IMR-90 (cell line): ENCODE measurements around the gene CHMP4A. TPM values are rescaled to one million over a fixed set of nuclear protein-coding genes. Genes with fewer than 3 reads are reported as not detected.

Experiments used
- ATAC-seq: fragments of 200-7000 bp; cut with Tn5 transposase; 2 replicates; pipeline ENCODE4 v1.9.1; 2020; ENCODE audit warnings: low read depth, mild to moderate bottlenecking, moderate library complexity
- BruUV-seq: library from RNA; stranded (reverse); fragments of 400-500 nt; replicated peaks from 2 replicates; lab custom pipeline; 2021; lab: Mats Ljungman, UMichigan
- CTCF ChIA-PET: fragments of 300-600 bp; formaldehyde crosslinking; extraction: SDS; loops from one replicate; lab custom pipeline; 2021; ENCODE audit warnings: antibody characterized with exemption; lab: Yijun Ruan, JAX
- POLR2A ChIA-PET: fragments of 300-600 bp; sonication (Branson Sonifier 250); formaldehyde crosslinking; loops from one replicate; lab custom pipeline; 2022; ENCODE audit warnings: antibody characterized with exemption; ENCODE audit not compliant: unreplicated experiment; lab: Charles Lee
- DNase-seq: peaks from one replicate; pipeline ENCODE4 v3.0.0; 2013
- H2AFZ ChIP-seq: replicated peaks from 2 replicates; pipeline ENCODE3; 2013; ENCODE audit warnings: low read length, mild to moderate bottlenecking; ENCODE audit not compliant: poor library complexity
- H2AK5ac ChIP-seq: 2 replicates; pipeline ENCODE4 v1.6.1; 2013; ENCODE audit warnings: low read depth, low read length, inconsistent platforms
- H2AK9ac ChIP-seq: replicated peaks from 2 replicates; pipeline ENCODE3; 2013; ENCODE audit warnings: mild to moderate bottlenecking, low read depth, low read length, moderate library complexity; ENCODE audit not compliant: poor library complexity
- H2BK120ac ChIP-seq: 2 replicates; pipeline ENCODE4 v1.6.1; 2013; ENCODE audit warnings: low read depth, low read length, inconsistent platforms
- H2BK15ac ChIP-seq: 3 replicates; pipeline ENCODE4 v1.6.1; 2013; ENCODE audit warnings: low read depth, low read length, inconsistent platforms
- H2BK20ac ChIP-seq: 2 replicates; pipeline ENCODE4 v1.6.1; 2013; ENCODE audit warnings: low read depth, mild to moderate bottlenecking, inconsistent platforms, low read length, moderate library complexity
- H2BK5ac ChIP-seq: 2 replicates; pipeline ENCODE4 v1.6.1; 2013; ENCODE audit warnings: mild to moderate bottlenecking, low read depth, low read length, inconsistent platforms; ENCODE audit not compliant: poor library complexity, severe bottlenecking
- H3K14ac ChIP-seq: replicated peaks from 2 replicates; pipeline ENCODE4 v1.6.1; 2013; ENCODE audit warnings: low read depth, low read length, inconsistent platforms
- H3K18ac ChIP-seq: 2 replicates; pipeline ENCODE4 v1.6.1; 2013; ENCODE audit warnings: low read depth, low read length, control low read depth
- H3K23ac ChIP-seq: 2 replicates; pipeline ENCODE4 v1.6.1; 2013; ENCODE audit warnings: low read depth, low read length, inconsistent platforms
- H3K27ac ChIP-seq: 2 replicates; pipeline ENCODE4 v1.5.1; 2013; ENCODE audit warnings: mild to moderate bottlenecking, control low read depth, low read length; ENCODE audit not compliant: insufficient read depth
- H3K27me3 ChIP-seq: 2 replicates; pipeline ENCODE4 v1.6.1; 2013; ENCODE audit warnings: low read length; ENCODE audit not compliant: control insufficient read depth, insufficient read depth
- H3K36me3 ChIP-seq: 2 replicates; pipeline ENCODE4 v1.6.1; 2013; ENCODE audit warnings: low read length, mixed read lengths; ENCODE audit not compliant: control insufficient read depth, insufficient read depth
- H3K4ac ChIP-seq: 2 replicates; pipeline ENCODE4 v1.6.1; 2013; ENCODE audit warnings: low read depth, low read length, inconsistent platforms
- H3K4me1 ChIP-seq: 2 replicates; pipeline ENCODE4 v1.6.1; 2013; ENCODE audit warnings: low read length, mixed read lengths; ENCODE audit not compliant: control insufficient read depth, insufficient read depth
- H3K4me2 ChIP-seq: 2 replicates; pipeline ENCODE4 v1.6.1; 2013; ENCODE audit warnings: low read depth, mild to moderate bottlenecking, control low read depth, low read length, moderate library complexity
- H3K4me3 ChIP-seq: 2 replicates; pipeline ENCODE4 v1.5.1; 2013; ENCODE audit warnings: low read depth, mild to moderate bottlenecking, control low read depth, low read length, moderate library complexity; ENCODE audit not compliant: insufficient read depth
- H3K56ac ChIP-seq: 2 replicates; pipeline ENCODE4 v1.6.1; 2013; ENCODE audit warnings: low read length, inconsistent platforms; ENCODE audit not compliant: insufficient read depth; ENCODE audit errors: extremely low read depth
- H3K79me1 ChIP-seq, 2 experiments: 2 replicates each; pipeline ENCODE4 v1.6.1; 2013; ENCODE audit warnings: low read length in 2 of 2, inconsistent platforms in 1 of 2, low read depth in 1 of 2
- H3K9ac ChIP-seq: 2 replicates; pipeline ENCODE4 v1.6.1; 2013; ENCODE audit warnings: low read depth, low read length, control low read depth
- H3K9me1 ChIP-seq: 2 replicates; pipeline ENCODE4 v1.6.1; 2013; ENCODE audit warnings: low read length, inconsistent platforms; ENCODE audit not compliant: insufficient read depth
- H3K9me3 ChIP-seq: 2 replicates; pipeline ENCODE4 v1.6.1; 2013; ENCODE audit warnings: low read length; ENCODE audit not compliant: control insufficient read depth, insufficient read depth
- H4K20me1 ChIP-seq: 2 replicates; pipeline ENCODE4 v1.6.1; 2013; ENCODE audit warnings: low read length, inconsistent platforms; ENCODE audit not compliant: insufficient read depth
- H4K5ac ChIP-seq: 2 replicates; pipeline ENCODE4 v1.6.1; 2013; ENCODE audit warnings: mild to moderate bottlenecking, low read depth, low read length, control low read depth
- H4K8ac ChIP-seq, 2 experiments: 2 replicates each; pipeline ENCODE4 v1.6.1; 2013; ENCODE audit warnings: low read depth in 2 of 2, low read length in 2 of 2, control low read depth in 1 of 2, inconsistent platforms in 1 of 2
- H4K91ac ChIP-seq: 2 replicates; pipeline ENCODE4 v1.6.1; 2013; ENCODE audit warnings: low read depth, low read length, inconsistent platforms; ENCODE audit not compliant: insufficient read depth
- BHLHE40 ChIP-seq: fragments of 150-350 bp; IDR thresholded peaks from 2 replicates; pipeline ENCODE4 v1.6.1; 2016; ENCODE audit warnings: mild to moderate bottlenecking, low read depth, low read length
- CEBPB ChIP-seq: IDR thresholded peaks from 2 replicates; pipeline ENCODE4 v1.6.1; 2012; ENCODE audit warnings: low read depth, low read length, improper control_type of control experiment
- CHD1 ChIP-seq: IDR thresholded peaks from 2 replicates; pipeline ENCODE4 v1.6.1; 2012; ENCODE audit warnings: low read depth, low read length, improper control_type of control experiment
- FOS ChIP-seq: fragments of 150-350 bp; IDR thresholded peaks from 2 replicates; pipeline ENCODE4 v1.6.1; 2016; ENCODE audit warnings: low read depth, low read length
- MAFK ChIP-seq: IDR thresholded peaks from 2 replicates; pipeline ENCODE4 v1.6.1; 2012; ENCODE audit warnings: low read depth, low read length, improper control_type of control experiment
- MAZ ChIP-seq: IDR thresholded peaks from 2 replicates; pipeline ENCODE4 v1.6.1; 2012; ENCODE audit warnings: low read depth, mild to moderate bottlenecking, low read length, improper control_type of control experiment, moderate library complexity, borderline replicate concordance
- MXI1 ChIP-seq: IDR thresholded peaks from 2 replicates; pipeline ENCODE4 v1.6.1; 2012; ENCODE audit warnings: low read depth, mild to moderate bottlenecking, low read length, moderate library complexity, borderline replicate concordance
- NFE2L2 ChIP-seq: fragments of 150-350 bp; IDR thresholded peaks from 2 replicates; pipeline ENCODE4 v1.6.1; 2016; ENCODE audit warnings: low read depth, mild to moderate bottlenecking, low read length
- RAD21 ChIP-seq: IDR thresholded peaks from 2 replicates; pipeline ENCODE4 v1.6.1; 2012; ENCODE audit warnings: low read length, improper control_type of control experiment
- RFX5 ChIP-seq: IDR thresholded peaks from 2 replicates; pipeline ENCODE4 v1.8.0; 2012; ENCODE audit warnings: low read depth, mild to moderate bottlenecking, low read length, moderate library complexity
- SMC3 ChIP-seq: fragments of 150-350 bp; IDR thresholded peaks from 2 replicates; pipeline ENCODE4 v1.6.1; 2016; ENCODE audit warnings: low read depth, mild to moderate bottlenecking, antibody characterized with exemption, low read length, moderate library complexity
- USF2 ChIP-seq: fragments of 150-350 bp; IDR thresholded peaks from 2 replicates; pipeline ENCODE4 v1.6.1; 2017; ENCODE audit warnings: mild to moderate bottlenecking, antibody characterized with exemption, low read length, low read depth
- WGBS, 2 experiments: methylation state at CpG; one replicate each; pipeline versions ENCODE4 v1.1.5 to v1.1.7; 2013; ENCODE audit warnings: missing lambda C conversion rate in 2 of 2; ENCODE audit not compliant: insufficient read length in 1 of 2; ENCODE audit errors: extremely low coverage in 2 of 2; 5-methylcytosine and 5-hydroxymethylcytosine counted together
- dilution Hi-C: fragments of 300-500 bp; cut with HindIII; formaldehyde crosslinking; loops from one replicate; pipeline ENCODE4 v1.14.3; 2018; ENCODE audit warnings: low sequenced_read_pairs; ENCODE audit not compliant: unreplicated experiment
- in situ Hi-C: fragments of 300-500 bp; cut with MboI; formaldehyde crosslinking; loops from 3 replicates; pipeline ENCODE4 v1.14.3; 2019; ENCODE audit warnings: low sequenced_read_pairs, inconsistent platforms, mixed read lengths
- intact Hi-C: fragments of 100-400 bp; cut with micrococcal nuclease; formaldehyde crosslinking; loops from 2 replicates; pipeline ENCODE4 v1.10.0; 2022
- polyA plus RNA-seq, 3 experiments: library from polyadenylated mRNA; depleted of rRNA; stranded (reverse); fragments of >200 nt; gene quantifications; 2 replicates each; pipeline ENCODE4 v1.2.3, GENCODE V29; 2012; ENCODE audit warnings: low replicate concordance in 1 of 3
- total RNA-seq: library from RNA; depleted of rRNA; stranded (reverse); fragments of >200 nt; gene quantifications from 2 replicates; pipeline ENCODE4 v1.2.3, GENCODE V29; 2012

The CHMP4A gene
- total and polyA plus RNA-seq, 2 of the 4 experiments (the other 2 are of a cell fraction), result 22.0 to 63.8 TPM

GRCh38 chr14:24179961-24180796 lies 33.1 kb downstream of the CHMP4A start:
- no peak overlapping the region for H4K91ac ChIP-seq
- dilution Hi-C loops, result no loop called here
- no peak overlapping the region for H3K18ac ChIP-seq
- H4K8ac ChIP-seq, result no peak overlapping the region
- ChIA-PET POLR2A (interaction anchor here (0.6 kb wide), 1 partner anchor 9 kb away, joined by 3 read pairs; no protein-coding TSS in a partner anchor), CTCF (interaction anchor here (0.5 to 1.1 kb wide), 2 partner anchors 11 to 1153 kb away, joined by 4 to 5 read pairs; no protein-coding TSS in a partner anchor)
- no peak overlapping the region for H2BK120ac ChIP-seq
- peak overlapping the region; percentile 79 for H2AK9ac ChIP-seq
- H4K20me1 ChIP-seq, result no peaks in the 10 kb centered on the region
- peaks cover 0 to 5% of the 10 kb centered on the region in 2 experiments; a peak in 1 of 4 replicates for H3K79me1 ChIP-seq
- no TSS peak for BruUV-seq
- in situ Hi-C loops, result no loop called here
- no peak overlapping the region for H3K9ac ChIP-seq
- no peak overlapping the region for H3K14ac ChIP-seq
- TF ChIP-seq CEBPB, result no peak
- TF ChIP-seq USF2, result no peak
- TF ChIP-seq RFX5, result no peak
- TF ChIP-seq SMC3, result no peak
- no peak for TF ChIP-seq RAD21
- no peak for TF ChIP-seq NFE2L2
- no peak for TF ChIP-seq FOS
- TF ChIP-seq MXI1, result no peak
- no peak for TF ChIP-seq CHD1
- no peak for TF ChIP-seq BHLHE40
- no peak for TF ChIP-seq MAZ
- no peak for TF ChIP-seq MAFK
- DNase-seq, result peak; percentile 90
- H2BK5ac ChIP-seq, result no peak overlapping the region
- peak overlapping the region; percentile 34; the same call in 1 of the 2 replicates for H3K27ac ChIP-seq
- no peak overlapping the region for H3K4ac ChIP-seq
- H3K9me3 ChIP-seq, result no peaks in the 10 kb centered on the region
- no peaks in the 10 kb centered on the region for H3K27me3 ChIP-seq
- H4K5ac ChIP-seq, result no peak overlapping the region
- no peak overlapping the region for H2BK20ac ChIP-seq
- no peaks in the 10 kb centered on the region for H3K9me1 ChIP-seq
- intact Hi-C loops, result no loop called here
- ATAC-seq, result peak; percentile 81
- peaks cover 74% of the 10 kb centered on the region for H3K36me3 ChIP-seq
- H3K4me1 ChIP-seq, result peaks cover 2% of the 10 kb centered on the region; the same call in 1 of the 2 replicates
- H3K56ac ChIP-seq, result no peak overlapping the region
- H2BK15ac ChIP-seq, result no peak overlapping the region
- 0 out of 2 replicates have a peak overlapping the region, but pooled peaks have one; percentile 3 for H2AK5ac ChIP-seq
- 91% methylated on average over 6 of the region's 18 CpGs; no CpG with 5 or more reads in 1 of the 2 experiments for WGBS, 2 experiments
- H3K4me2 ChIP-seq, result no peak overlapping the region
- no peak overlapping the region for H3K23ac ChIP-seq
- no peak overlapping the region for H3K4me3 ChIP-seq
- peak overlapping the region; percentile 46 for H2AFZ ChIP-seq
